Measurements from ENCODE around the gene TMEM236.

The TMEM236 gene

DNA sequence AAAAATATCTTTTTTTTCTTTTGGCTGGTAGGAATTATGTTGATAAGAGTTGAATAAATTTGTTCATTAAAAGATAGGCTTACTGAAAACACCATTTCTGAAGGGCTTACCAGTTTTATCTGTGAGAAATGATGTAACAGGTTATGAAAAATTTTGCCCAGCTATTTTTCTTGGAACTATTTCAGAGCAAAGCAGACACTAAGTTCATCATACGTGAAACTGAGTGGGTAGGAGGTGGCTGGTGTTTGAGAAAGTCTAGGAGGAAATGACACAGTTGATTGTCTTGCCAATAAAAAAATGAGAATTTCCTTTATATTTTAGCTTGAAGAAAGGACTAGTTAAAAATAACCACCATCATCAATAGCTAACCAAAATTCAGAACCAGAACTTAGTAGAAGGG is 51.0 kb downstream of the TMEM236 start:
- no CpG with 5 or more reads among the region's 1 CpG for WGBS (ENCODE audit: insufficient coverage)
- ChIA-PET POLR2A (no interaction called here), CTCF (interaction anchor here (1.5 kb wide), 1 partner anchor 10 kb away, joined by 3 read pairs; no protein-coding TSS in a partner anchor)

DNA sequence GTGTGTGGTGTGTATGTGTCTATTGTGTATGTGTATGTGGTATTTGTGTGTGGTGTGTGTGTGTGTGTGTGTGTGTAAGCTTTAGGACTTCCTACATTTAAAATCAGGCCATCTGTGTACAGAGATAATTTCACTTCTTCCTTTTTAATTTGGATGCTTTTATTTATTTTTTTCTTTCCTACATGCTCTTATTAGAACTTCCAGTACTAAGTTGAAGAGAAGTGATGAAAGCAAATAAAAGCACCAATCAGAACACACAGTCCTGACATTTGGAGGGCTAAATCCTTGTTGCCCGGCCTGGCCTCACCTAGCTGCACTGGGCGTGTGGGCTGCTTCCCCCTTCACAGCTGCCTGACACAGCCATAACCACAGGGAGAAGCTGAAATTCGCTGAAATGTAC is 53.3 kb downstream of the TMEM236 start:
- Histone ChIP-seq H3K4me3 (ENCODE audit: control insufficient read depth in 1 of 7, extremely low read depth in 1 of 7, insufficient read depth in 4 of 7, low read depth in 2 of 7, low read length in 6 of 7) (no peak overlapping the region), H3K4me1 (ENCODE audit: control extremely low read depth in 1 of 4, control insufficient read depth in 4 of 4, insufficient read depth in 4 of 4, low read length in 3 of 4) (peaks cover 5 to 36% (median 30%) of the 10 kb centered on the region in 4 experiments), H3K9me3 (ENCODE audit: control extremely low read depth in 1 of 5, control insufficient read depth in 4 of 5, insufficient read depth in 2 of 5, low read depth in 1 of 5, low read length in 4 of 5) (no peaks in the 10 kb centered on the region), H3K27ac (ENCODE audit: insufficient read depth in 1 of 2, low read depth in 1 of 2, low read length in 2 of 2, poor library complexity in 1 of 2, severe bottlenecking in 2 of 2) (no peak overlapping the region), H3K36me3 (ENCODE audit: control insufficient read depth in 4 of 4, insufficient read depth in 4 of 4, low read length in 3 of 4) (no peaks in the 10 kb centered on the region), H3K27me3 (replicated peaks in 2 of 5; ENCODE audit: control insufficient read depth in 4 of 5, insufficient read depth in 5 of 5, low read length in 4 of 5) (no peaks in the 10 kb centered on the region)
- ChIA-PET POLR2A (no interaction called here), CTCF (interaction anchor here (0.7 to 1.8 kb wide), 11 partner anchors 10 to 68 kb away, joined by 3 to 8 read pairs (median 4); no protein-coding TSS in a partner anchor)
- peak in 2 of 3 donors; percentile 57 to 81 for DNase-seq
- 17% methylated on average over 2 of the region's 3 CpGs for WGBS (ENCODE audit: insufficient coverage)

More for the DNA sequence above, 51.0 kb downstream of the TMEM236 start:
- Histone ChIP-seq H3K27me3 (replicated peaks in 2 of 5; ENCODE audit: control insufficient read depth in 4 of 5, insufficient read depth in 5 of 5, low read length in 4 of 5) (no peaks in the 10 kb centered on the region), H3K4me1 (ENCODE audit: control extremely low read depth in 1 of 4, control insufficient read depth in 4 of 4, insufficient read depth in 4 of 4, low read length in 3 of 4) (peaks cover 0 to 19% (median 13%) of the 10 kb centered on the region in 4 experiments), H3K36me3 (ENCODE audit: control insufficient read depth in 4 of 4, insufficient read depth in 4 of 4, low read length in 3 of 4) (no peaks in the 10 kb centered on the region), H3K4me3 (ENCODE audit: control insufficient read depth in 1 of 7, extremely low read depth in 1 of 7, insufficient read depth in 4 of 7, low read depth in 2 of 7, low read length in 6 of 7) (no peak overlapping the region), H3K9me3 (ENCODE audit: control extremely low read depth in 1 of 5, control insufficient read depth in 4 of 5, insufficient read depth in 2 of 5, low read depth in 1 of 5, low read length in 4 of 5) (no peaks in the 10 kb centered on the region), H3K27ac (ENCODE audit: insufficient read depth in 1 of 2, low read depth in 1 of 2, low read length in 2 of 2, poor library complexity in 1 of 2, severe bottlenecking in 2 of 2) (no peak overlapping the region)
- peak in 1 of 3 donors; percentile 46 for DNase-seq

DNA sequence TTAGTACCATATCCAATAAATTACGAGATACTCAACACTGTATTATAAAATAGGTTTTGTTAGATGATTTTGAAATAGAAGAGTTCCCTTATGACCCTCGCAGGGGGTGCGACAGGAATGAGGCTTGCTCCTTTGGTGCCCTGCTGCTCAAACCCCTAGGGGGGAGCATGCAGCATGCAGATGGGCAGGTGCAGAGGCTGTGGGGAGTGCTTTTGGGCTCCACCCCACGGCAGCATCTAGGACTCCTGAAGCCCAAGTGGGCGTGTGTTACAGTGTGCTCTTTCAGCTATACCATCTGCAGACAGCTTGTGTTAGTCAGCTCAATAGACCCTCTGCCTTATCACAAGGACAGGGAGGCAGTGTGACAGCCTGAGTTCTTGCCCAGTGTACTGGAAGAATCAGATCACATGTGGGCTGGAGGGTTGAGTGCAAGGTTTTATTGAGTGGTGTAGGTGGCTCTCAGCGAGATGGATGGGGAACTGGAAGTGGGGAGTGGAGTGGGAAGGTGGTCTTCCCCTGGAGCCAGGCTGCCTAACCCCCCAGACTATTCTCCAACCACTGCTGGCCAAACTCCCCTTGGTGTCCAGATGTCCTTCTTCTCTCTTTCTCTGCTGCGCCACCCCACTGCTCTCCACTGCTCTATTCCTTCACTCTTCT is 54.0 kb downstream of the TMEM236 start:
- H3K9me3 ChIP-seq (ENCODE audit: control extremely low read depth in 1 of 5, control insufficient read depth in 4 of 5, insufficient read depth in 2 of 5, low read depth in 1 of 5, low read length in 4 of 5), result no peaks in the 10 kb centered on the region
- 84% methylated on average over 4 of the region's 7 CpGs for WGBS (ENCODE audit: insufficient coverage)
- H3K27me3 ChIP-seq (replicated peaks in 2 of 5; ENCODE audit: control insufficient read depth in 4 of 5, insufficient read depth in 5 of 5, low read length in 4 of 5), result no peaks in the 10 kb centered on the region
- POLR2A ChIA-PET, result no interaction called here
- H3K4me1 ChIP-seq (ENCODE audit: control extremely low read depth in 1 of 4, control insufficient read depth in 4 of 4, insufficient read depth in 4 of 4, low read length in 3 of 4), result peaks cover 5 to 37% (median 31%) of the 10 kb centered on the region in 4 experiments
- H3K36me3 ChIP-seq (ENCODE audit: control insufficient read depth in 4 of 4, insufficient read depth in 4 of 4, low read length in 3 of 4), result no peaks in the 10 kb centered on the region
- CTCF ChIA-PET, result interaction anchor here (0.8 to 1.8 kb wide), 11 partner anchors 11 to 67 kb away, joined by 3 to 8 read pairs (median 4); no protein-coding TSS in a partner anchor
- H3K27ac ChIP-seq (ENCODE audit: insufficient read depth in 1 of 2, low read depth in 1 of 2, low read length in 2 of 2, poor library complexity in 1 of 2, severe bottlenecking in 2 of 2), result no peak overlapping the region
- peak; percentile 40 to 82 (median 59) for DNase-seq
- H3K4me3 ChIP-seq (ENCODE audit: control insufficient read depth in 1 of 7, extremely low read depth in 1 of 7, insufficient read depth in 4 of 7, low read depth in 2 of 7, low read length in 6 of 7), result no peak overlapping the region

DNA sequence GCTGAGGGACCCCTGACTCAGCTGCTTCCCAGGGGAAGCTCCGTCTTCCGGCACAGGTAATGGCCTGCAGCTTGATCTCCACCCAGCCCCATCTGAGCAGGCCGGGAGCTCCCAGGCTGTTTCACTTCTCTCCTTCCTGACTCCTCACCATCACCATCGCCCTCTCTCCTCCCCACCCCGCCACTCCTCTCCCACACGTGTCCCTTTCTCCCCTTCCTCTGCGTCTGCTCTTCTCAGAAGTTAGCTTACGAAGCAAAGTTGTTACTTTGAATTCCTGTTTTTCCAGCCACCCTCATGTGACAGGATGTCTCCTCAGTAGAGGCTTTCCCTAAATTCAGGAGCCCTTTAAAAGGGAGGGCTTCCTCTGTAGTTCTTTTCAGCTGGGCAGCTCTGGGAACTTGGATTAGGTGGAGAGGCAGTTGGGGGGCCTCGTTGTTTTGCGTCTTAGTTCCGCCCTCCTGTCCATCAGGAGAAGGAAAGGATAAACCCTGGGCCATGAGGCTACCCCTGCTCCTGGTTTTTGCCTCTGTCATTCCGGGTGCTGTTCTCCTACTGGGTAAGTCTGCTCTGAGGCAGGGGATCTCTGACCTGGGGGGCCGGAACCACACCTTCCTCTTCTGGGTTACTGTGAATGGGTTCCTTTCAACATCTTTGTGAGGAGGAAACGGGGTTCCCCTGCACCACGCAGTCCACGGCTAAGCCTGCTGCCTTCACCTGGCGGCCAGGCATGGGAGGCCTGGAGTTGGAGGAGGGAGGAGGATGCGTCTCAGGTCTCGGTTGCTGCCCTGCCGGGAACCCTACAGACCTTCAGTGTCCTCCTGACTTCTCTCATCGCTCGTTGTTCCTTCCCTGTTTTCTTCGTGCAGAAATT is 57.2 kb downstream of the TMEM236 start, which contains the start of gene MRC1:
MRC1 (plus strand) TSS at position 378 of the 871 bp plus-strand sequence; CDS start at position 496, 118 bp downstream.
- ChIA-PET POLR2A (interaction anchor here (0.6 kb wide), 1 partner anchor 12 kb away, joined by 5 read pairs; no protein-coding TSS in a partner anchor), CTCF (interaction anchor here (0.5 to 1.0 kb wide), 3 partner anchors 29 to 457 kb away, joined by 3 read pairs; no protein-coding TSS in a partner anchor)
- no peaks in the 10 kb centered on the region for H3K36me3 ChIP-seq (ENCODE audit: control insufficient read depth in 4 of 4, insufficient read depth in 4 of 4, low read length in 3 of 4)
- H3K4me3 ChIP-seq (ENCODE audit: control insufficient read depth in 1 of 7, extremely low read depth in 1 of 7, insufficient read depth in 4 of 7, low read depth in 2 of 7, low read length in 6 of 7), result peak within 1 kb of the TSS in 5 of 7 experiments; percentile 22 to 75 (median 33)
- H3K9me3 ChIP-seq (ENCODE audit: control extremely low read depth in 1 of 5, control insufficient read depth in 4 of 5, insufficient read depth in 2 of 5, low read depth in 1 of 5, low read length in 4 of 5), result no peaks in the 10 kb centered on the region
- 24% methylated on average over 13 of the region's 23 CpGs for WGBS (ENCODE audit: insufficient coverage)
- H3K27ac ChIP-seq (ENCODE audit: insufficient read depth in 1 of 2, low read depth in 1 of 2, low read length in 2 of 2, poor library complexity in 1 of 2, severe bottlenecking in 2 of 2), result no peak within 1 kb of the TSS
- no peaks in the 10 kb centered on the region for H3K27me3 ChIP-seq (replicated peaks in 2 of 5; ENCODE audit: control insufficient read depth in 4 of 5, insufficient read depth in 5 of 5, low read length in 4 of 5)
- DNase-seq, result peak in 2 of 3 donors; percentile 57 to 69
- H3K4me1 ChIP-seq (ENCODE audit: control extremely low read depth in 1 of 4, control insufficient read depth in 4 of 4, insufficient read depth in 4 of 4, low read length in 3 of 4), result peaks cover 5 to 42% (median 29%) of the 10 kb centered on the region in 4 experiments

DNA sequence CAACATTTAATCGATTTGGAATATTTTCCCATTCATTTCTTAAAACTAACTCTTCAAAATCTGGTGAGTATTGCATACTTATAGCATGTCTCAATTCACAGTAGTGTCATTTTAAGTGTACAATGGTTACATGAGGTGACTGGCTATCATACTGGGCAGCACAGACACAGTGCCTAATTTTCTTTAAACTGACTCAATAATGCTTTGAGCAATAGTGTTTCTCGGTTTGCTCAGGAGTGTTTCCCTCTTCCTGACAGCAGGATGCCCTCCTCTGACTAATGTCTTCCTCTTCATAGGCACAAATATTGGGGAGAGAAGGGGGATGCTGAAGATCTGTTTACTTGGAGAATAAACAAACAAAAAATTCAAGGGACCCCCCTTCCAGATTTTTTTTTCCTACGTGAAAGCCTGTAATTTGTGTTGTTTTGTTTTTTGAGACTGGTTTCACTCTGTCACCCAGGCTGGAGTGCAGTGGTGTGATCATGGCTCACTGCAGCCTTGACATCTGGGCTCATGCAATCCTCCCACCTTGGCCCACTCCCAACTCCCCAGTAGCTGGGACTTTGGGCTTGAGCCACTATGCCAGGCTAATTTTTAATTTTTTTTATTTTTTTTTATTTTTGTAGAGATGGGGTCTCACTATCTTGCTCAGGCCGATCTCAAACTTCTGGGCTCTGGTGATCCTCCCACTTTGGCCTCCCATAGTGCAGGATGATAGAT is 59.3 kb downstream of the TMEM236 start:
- 100% methylated on average over 1 of the region's 4 CpGs for WGBS (ENCODE audit: insufficient coverage)
- ChIA-PET POLR2A (no interaction called here), CTCF (no interaction called here)
- peaks cover 5 to 38% (median 19%) of the 10 kb centered on the region in 4 experiments for H3K4me1 ChIP-seq (ENCODE audit: control extremely low read depth in 1 of 4, control insufficient read depth in 4 of 4, insufficient read depth in 4 of 4, low read length in 3 of 4)
- H3K27me3 ChIP-seq (replicated peaks in 2 of 5; ENCODE audit: control insufficient read depth in 4 of 5, insufficient read depth in 5 of 5, low read length in 4 of 5), result no peaks in the 10 kb centered on the region
- DNase-seq, result no peak
- H3K9me3 ChIP-seq (ENCODE audit: control extremely low read depth in 1 of 5, control insufficient read depth in 4 of 5, insufficient read depth in 2 of 5, low read depth in 1 of 5, low read length in 4 of 5), result no peaks in the 10 kb centered on the region
- no peak overlapping the region for H3K27ac ChIP-seq (ENCODE audit: insufficient read depth in 1 of 2, low read depth in 1 of 2, low read length in 2 of 2, poor library complexity in 1 of 2, severe bottlenecking in 2 of 2)
- H3K4me3 ChIP-seq (ENCODE audit: control insufficient read depth in 1 of 7, extremely low read depth in 1 of 7, insufficient read depth in 4 of 7, low read depth in 2 of 7, low read length in 6 of 7), result no peak overlapping the region
- no peaks in the 10 kb centered on the region for H3K36me3 ChIP-seq (ENCODE audit: control insufficient read depth in 4 of 4, insufficient read depth in 4 of 4, low read length in 3 of 4)

DNA sequence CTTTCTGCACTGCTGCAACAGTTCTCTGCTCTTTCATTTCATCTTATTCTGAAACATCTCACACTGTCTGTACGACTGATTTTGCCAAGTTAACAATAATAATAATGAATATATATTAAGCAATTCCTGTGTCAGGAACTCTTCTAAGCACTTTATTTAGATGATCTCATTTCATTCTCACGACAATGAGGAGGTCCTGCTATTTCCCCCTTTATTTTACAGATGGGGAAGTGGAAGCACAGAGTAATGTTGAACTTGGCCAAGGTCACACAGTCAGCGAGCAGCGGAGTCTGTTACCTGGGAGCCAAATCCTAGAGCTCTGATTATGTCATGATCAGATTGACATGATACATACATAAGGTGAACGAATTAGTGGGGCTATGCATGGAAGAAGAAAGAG is 63.0 kb downstream of the TMEM236 start:
- Histone ChIP-seq H3K27me3 (replicated peaks in 2 of 5; ENCODE audit: control insufficient read depth in 4 of 5, insufficient read depth in 5 of 5, low read length in 4 of 5) (no peaks in the 10 kb centered on the region), H3K9me3 (ENCODE audit: control extremely low read depth in 1 of 5, control insufficient read depth in 4 of 5, insufficient read depth in 2 of 5, low read depth in 1 of 5, low read length in 4 of 5) (no peaks in the 10 kb centered on the region), H3K4me1 (ENCODE audit: control extremely low read depth in 1 of 4, control insufficient read depth in 4 of 4, insufficient read depth in 4 of 4, low read length in 3 of 4) (peaks cover 1 to 16% (median 5%) of the 10 kb centered on the region in 4 experiments), H3K4me3 (ENCODE audit: control insufficient read depth in 1 of 7, extremely low read depth in 1 of 7, insufficient read depth in 4 of 7, low read depth in 2 of 7, low read length in 6 of 7) (no peak overlapping the region), H3K36me3 (ENCODE audit: control insufficient read depth in 4 of 4, insufficient read depth in 4 of 4, low read length in 3 of 4) (no peaks in the 10 kb centered on the region), H3K27ac (ENCODE audit: insufficient read depth in 1 of 2, low read depth in 1 of 2, low read length in 2 of 2, poor library complexity in 1 of 2, severe bottlenecking in 2 of 2) (no peak overlapping the region)
- CTCF ChIA-PET, result no interaction called here
- 80% methylated on average over 4 of the region's 5 CpGs for WGBS (ENCODE audit: insufficient coverage)
- DNase-seq, result no peak
- POLR2A ChIA-PET, result no interaction called here
